Measurements from ENCODE around the gene AFF1.
"Not testable (repeated sequence)": the region's sequence is repeated elsewhere in the genome, so short reads cannot be mapped to it uniquely, and the experiment has no call there.

Gene AFF1

GRCh38 chr4:87037171-87037570, 102.4 kb downstream of the AFF1 start:
- DNase-seq = not testable (repeated sequence)

GRCh38 chr4:87037671-87038334, 103.0 kb downstream of the AFF1 start:
- DNase-seq = no peak

- no peak for DNase-seq
Observed at GRCh38 chr4:87038837-87039615, 104.2 kb downstream of the AFF1 start.

- DNase-seq = no peak
Observed at GRCh38 chr4:87041141-87041540, 106.3 kb downstream of the AFF1 start.

GRCh38 chr4:87042221-87042620, 107.4 kb downstream of the AFF1 start:
- no peak for DNase-seq

DNA sequence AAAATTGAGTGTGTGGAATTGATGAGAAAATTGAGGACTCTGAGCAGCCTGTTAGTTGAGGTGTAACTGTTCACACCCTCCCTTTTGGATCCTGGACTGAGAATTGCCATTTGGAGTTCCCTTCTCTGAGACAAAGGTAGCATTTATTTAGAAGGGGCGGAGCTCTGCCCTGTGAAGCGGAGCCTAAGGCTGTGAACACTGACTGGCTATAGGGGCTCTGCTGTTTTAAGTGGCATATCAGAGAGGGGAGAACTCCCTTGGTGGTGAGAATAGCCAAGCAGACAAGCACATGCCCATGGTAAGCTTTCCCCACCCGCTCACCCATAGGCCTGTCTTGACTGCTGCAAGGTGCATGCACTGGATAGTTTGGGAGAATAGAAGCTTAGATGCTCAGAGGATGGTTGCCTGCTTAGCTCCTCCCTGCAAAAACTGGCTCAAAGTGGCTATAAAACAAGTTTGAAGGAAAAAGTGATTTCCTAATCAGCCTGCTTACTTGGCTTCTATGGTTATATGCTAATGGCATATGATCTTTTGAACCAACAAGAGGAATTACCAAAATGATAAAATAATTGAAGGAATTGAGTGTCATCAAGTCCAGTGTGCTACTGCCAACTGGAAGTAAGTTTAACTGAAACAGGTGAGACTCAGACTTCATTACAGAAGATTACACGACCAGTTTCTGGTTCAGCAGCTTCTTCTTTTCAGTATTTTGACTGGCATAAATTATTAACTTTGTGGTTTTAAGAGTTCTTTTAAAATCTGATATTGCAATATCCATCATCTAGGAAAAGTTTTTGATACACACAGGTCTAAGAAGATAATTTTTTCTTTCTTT, 108.4 kb downstream of the AFF1 start:
- no peak for DNase-seq

DNA sequence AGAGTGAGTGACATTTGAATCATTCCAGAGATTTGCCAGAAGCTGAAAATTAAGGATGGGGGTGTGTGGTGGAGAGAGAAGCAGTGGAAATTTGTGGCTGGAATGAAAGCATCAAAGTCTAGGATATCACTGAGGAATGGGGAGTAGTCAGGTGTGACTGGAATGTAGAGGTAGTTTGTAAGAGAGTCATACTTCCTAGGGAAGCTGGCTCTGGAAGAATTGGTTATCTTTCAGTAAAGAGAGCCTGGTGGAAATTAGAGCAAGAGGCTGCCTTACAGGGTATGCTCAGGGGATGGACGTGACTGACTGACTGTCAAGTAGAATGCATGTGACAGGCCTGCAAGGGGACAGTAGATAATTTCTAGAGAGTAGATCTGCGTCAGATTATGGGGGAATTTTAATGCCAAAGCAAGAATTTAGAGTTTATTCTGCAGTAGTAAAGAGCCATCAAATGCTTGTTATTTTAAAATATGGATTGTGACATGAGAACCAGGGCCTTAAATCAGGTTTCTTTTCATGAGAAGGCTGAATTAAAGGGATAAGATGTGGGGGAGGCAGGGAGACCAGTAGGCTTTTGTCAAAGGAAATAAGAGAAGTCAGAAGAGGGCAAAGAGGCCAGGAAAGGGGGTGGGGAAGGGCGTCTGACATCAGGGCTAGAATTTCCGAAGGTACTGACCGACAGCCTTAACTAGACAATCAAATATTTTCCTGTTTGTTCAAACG, 109.9 kb downstream of the AFF1 start:
- no peak for DNase-seq

DNA sequence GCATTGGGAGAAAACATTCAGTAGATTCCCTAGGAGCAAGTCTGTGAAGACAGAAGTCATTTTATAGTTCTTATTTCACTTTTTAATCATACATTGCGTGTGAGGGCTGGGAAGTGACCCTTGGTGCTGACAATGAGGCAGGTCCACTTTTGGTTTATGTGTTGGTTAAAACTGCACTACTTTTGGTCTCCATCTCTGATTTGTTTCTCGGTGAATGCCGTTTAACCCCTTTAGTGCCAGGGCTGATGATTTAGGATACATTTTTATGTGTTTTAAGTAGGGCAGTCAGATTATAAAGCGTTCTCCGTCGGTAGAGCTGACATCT, 110.4 kb downstream of the AFF1 start:
- no peak for DNase-seq

- no peak for DNase-seq
Observed at GRCh38 chr4:87045659-87046058, 110.8 kb downstream of the AFF1 start.

DNA sequence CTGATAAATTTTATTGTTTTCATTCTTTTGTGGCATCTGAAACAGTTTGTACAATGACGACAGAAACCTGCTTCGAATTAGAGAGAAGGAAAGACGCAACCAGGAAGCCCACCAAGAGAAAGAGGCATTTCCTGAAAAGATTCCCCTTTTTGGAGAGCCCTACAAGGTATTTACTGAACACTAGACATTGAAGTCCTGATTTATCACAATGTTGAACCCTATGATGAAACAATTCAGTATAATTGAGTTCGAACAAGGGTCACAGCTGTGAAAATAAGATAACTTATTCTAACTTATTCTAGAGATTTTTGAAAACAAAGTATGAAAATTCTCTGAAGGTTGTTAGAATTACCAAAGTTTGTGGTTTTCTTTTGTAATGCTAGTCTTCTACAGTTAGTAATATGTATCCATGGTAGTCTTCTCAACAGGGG, 111.3 kb downstream of the AFF1 start:
- no peak for DNase-seq

DNA sequence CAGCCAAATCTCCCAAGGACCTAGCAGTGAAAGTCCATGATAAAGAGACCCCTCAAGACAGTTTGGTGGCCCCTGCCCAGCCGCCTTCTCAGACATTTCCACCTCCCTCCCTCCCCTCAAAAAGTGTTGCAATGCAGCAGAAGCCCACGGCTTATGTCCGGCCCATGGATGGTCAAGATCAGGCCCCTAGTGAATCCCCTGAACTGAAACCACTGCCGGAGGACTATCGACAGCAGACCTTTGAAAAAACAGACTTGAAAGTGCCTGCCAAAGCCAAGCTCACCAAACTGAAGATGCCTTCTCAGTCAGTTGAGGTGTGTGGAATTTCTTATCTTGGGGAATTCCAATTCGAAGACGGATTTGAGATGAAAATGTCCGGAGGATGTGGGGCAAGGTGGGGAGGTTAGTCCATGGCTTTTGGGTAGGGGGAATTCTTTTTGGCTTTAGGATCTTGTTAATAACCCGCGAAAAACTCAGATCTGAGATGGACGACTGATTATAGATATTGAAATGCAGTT, 112.5 kb downstream of the AFF1 start:
- DNase-seq = no peak

DNA sequence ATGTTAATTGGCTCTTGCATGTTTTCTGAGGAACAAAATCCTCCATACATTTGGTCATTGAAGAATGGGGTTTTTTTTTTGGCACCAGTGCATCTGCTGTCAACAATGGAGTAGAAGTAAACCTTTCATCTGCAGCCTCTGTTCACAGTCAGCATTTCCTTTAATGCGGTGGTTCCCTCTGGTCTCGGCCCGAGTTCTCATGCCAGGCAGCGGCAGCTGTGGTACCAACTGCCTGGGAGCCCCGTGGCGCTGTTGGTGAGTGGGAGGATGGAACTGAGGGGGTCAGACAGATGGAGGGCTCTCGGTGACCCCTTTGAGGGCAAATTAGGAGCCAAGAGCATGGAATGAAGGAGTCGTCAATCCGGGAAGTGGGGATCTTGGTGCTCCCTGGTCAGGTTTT, 114.7 kb downstream of the AFF1 start:
- DNase-seq = no peak

DNA sequence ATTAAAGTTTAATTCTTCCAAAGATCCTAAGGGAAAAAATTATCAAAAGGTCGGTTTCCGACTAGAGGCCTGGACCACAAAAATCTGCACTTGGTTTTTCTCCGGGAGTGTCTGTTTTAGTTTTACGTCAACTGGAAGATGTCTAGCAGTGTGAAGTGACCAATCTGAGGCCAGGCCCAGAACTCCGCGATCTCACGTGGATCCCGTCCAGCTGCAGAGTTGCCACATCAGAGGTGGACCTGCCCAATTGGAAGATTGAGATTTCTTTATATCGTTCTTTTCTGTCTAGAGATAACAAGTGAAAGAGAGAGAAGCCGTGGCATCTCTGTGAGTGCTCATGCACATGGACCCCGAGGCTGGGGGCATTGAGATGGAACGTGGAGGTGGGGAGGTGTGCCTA, 115.8 kb downstream of the AFF1 start:
- no peak for DNase-seq

DNA sequence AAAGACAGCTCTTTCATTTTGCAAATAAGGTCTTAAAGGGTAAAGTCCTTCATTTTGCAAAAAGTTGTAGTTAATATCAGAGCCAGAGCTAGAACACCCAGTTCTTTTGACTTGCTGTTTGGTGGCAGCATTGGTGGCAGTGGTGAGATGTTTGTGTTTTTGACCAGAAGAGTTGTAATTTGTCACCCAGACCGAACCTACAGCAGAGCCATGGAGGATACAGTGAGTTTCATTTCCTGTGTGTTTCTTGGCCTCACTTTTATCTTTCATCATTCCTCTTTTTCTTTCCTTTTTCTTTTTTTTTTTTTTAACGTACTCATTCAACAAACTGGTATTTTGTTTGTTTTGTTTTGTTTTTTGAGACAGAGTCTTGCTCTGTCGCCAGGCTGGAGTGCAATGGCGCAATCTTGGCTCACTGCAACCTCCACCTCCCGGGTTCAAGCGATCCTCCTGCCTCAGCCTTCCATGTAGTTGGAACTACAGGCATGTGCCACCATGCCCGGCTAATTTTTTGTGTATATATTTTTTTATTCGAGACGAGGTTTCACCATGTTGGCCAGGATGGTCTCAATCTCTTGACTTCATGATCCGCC, 116.4 kb downstream of the AFF1 start:
- DNase-seq = no peak

DNA sequence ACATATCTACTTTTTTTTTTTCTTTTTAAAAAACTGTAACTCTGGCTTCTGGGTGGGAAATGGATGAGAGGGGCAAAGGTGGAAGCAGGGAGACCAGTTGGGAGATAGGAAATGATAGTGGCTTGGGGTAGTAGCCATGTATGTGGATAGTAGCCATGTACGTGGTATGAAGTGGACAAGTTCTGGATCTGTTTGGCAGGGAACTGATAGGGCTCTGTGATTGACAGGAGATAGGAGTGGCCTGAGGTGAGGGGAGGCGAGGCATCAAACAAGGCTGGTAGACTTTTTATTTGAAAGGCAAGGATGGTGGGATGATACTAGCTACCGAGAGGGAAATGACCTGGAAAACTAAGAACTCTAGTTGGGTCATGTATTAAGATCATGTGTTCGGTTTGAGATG, 117.8 kb downstream of the AFF1 start:
- DNase-seq = no peak

DNA sequence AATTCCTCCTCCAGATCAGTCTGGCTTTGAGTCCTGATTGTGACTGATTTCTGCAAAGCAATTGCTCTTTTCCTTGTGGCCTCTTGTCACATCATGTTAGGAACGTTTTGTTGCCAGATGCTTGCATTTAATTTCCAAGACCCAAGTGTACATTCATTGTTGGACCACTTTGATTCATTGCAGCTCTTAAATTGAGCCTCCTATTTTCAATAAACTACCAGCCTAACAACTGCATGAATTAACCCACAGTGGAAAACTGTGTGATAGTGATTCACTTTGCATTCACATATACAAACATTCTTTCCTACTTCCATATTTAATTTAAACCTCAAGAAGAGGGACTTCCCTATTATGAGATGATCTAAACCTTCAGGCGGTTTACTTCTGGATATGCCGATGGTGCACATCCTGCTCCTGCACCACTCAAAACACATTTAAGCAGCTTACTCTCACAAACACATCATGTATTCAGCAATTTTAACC, 118.4 kb downstream of the AFF1 start:
- no peak for DNase-seq

- DNase-seq = no peak
Observed at GRCh38 chr4:87053802-87054767, 119.3 kb downstream of the AFF1 start.

- DNase-seq = no peak
Observed at GRCh38 chr4:87054900-87055299, 120.1 kb downstream of the AFF1 start.

GRCh38 chr4:87055311-87055710, 120.5 kb downstream of the AFF1 start:
- DNase-seq = no peak

GRCh38 chr4:87056881-87057280, 122.1 kb downstream of the AFF1 start:
- no peak for DNase-seq

DNA sequence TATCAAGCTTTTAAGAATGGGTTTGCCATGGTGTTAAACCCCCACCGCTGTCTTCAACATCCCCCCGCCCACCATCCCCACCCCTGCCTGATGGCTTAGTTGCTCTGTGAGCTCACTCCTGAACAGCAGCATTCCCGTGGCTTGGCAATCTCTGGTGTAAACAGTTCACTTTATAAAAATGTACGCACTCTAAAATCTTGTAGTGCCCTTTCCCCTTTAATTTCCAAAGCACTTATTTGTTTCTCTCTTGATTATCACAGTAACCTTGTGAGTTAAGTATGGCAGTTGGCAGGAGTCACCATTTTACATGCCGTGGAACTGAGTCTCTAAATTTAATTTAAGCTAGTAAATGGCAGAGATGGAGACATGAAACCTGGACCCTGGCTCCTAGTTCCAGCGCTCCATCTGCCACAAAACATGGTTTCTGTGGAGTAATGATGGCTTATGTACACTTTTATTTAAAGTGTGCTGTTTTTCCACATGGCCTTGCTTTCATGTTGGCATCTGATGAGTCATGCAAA, 123.1 kb downstream of the AFF1 start:
- DNase-seq = no peak

All from central memory CD4-positive, alpha-beta T cell (primary cell).